Thyroid gland (tissue), 4 donors: ENCODE data around the gene ASTL. TPM values are rescaled to one million over a fixed set of nuclear protein-coding genes. Genes with fewer than 3 reads are reported as not detected.

ENCODE experiments used
- DNase-seq, 2 donors: peaks; one replicate each; pipeline ENCODE4 v3.0.0-alpha.2; 2019
- H3K27ac ChIP-seq, 3 donors: fragments of 200-600 bp; sonication (generic); 1 replicate in 2 of 3; 2 replicates in 1 of 3; pipeline ENCODE4 v1.5.1; 2016 to 2019; ENCODE audit warnings: mild to moderate bottlenecking in 1 of 3, moderate library complexity in 1 of 3
- H3K27me3 ChIP-seq: fragments of 200-600 bp; sonication (generic); one replicate; pipeline ENCODE4 v1.5.1; 2019
- H3K36me3 ChIP-seq, 2 donors: fragments of 200-600 bp; sonication (generic); one replicate each; pipeline ENCODE4 v1.5.1; 2016 to 2019
- H3K4me1 ChIP-seq, 2 donors: fragments of 200-600 bp; sonication (generic); one replicate each; pipeline ENCODE4 v1.5.1; 2017 to 2019
- H3K4me3 ChIP-seq, 3 donors: fragments of 200-600 bp; sonication (generic); replicated peaks in 1 of 3; 1 replicate in 2 of 3; 2 replicates in 1 of 3; pipeline ENCODE4 v1.5.1; 2016; ENCODE audit warnings: mild to moderate bottlenecking in 1 of 3
- H3K9me3 ChIP-seq: fragments of 200-600 bp; sonication (generic); one replicate; pipeline ENCODE4 v1.5.1; 2017
- POLR2A ChIP-seq, 2 donors: fragments of 450-650 bp; IDR thresholded peaks; one replicate each; pipeline ENCODE4 v1.6.1; 2017; ENCODE audit warnings: antibody characterized with exemption in 2 of 2, mild to moderate bottlenecking in 2 of 2, moderate library complexity in 1 of 2
- WGBS, 2 donors: methylation state at CpG; one replicate each; pipeline ENCODE4 v1.1.5; 2017; 5-methylcytosine and 5-hydroxymethylcytosine counted together
- intact Hi-C: fragments of 100-400 bp; cut with DNase I; formaldehyde crosslinking; loops from one replicate; pipeline ENCODE4 v1.15.1; 2023
- total RNA-seq, 4 donors: library from RNA; depleted of rRNA; stranded (reverse); fragments of >200 nt; gene quantifications; one replicate each; pipeline ENCODE4 v1.2.3, GENCODE V29; 2016
- TF ChIP-seq, protein P1 (sequence below), 6 experiments: fragments of 200-600 bp in 3 of 6; fragments of 450-650 bp in 3 of 6; sonication (generic) in 3 of 6; IDR thresholded peaks; one replicate each; pipeline ENCODE4 v1.5.1; 2016 to 2019; ENCODE audit warnings: antibody characterized with exemption in 6 of 6, mild to moderate bottlenecking in 2 of 6, inconsistent platforms in 1 of 6, moderate library complexity in 1 of 6

ASTL gene
- total RNA-seq, 4 donors from 2014 or later: not detected

DNA sequence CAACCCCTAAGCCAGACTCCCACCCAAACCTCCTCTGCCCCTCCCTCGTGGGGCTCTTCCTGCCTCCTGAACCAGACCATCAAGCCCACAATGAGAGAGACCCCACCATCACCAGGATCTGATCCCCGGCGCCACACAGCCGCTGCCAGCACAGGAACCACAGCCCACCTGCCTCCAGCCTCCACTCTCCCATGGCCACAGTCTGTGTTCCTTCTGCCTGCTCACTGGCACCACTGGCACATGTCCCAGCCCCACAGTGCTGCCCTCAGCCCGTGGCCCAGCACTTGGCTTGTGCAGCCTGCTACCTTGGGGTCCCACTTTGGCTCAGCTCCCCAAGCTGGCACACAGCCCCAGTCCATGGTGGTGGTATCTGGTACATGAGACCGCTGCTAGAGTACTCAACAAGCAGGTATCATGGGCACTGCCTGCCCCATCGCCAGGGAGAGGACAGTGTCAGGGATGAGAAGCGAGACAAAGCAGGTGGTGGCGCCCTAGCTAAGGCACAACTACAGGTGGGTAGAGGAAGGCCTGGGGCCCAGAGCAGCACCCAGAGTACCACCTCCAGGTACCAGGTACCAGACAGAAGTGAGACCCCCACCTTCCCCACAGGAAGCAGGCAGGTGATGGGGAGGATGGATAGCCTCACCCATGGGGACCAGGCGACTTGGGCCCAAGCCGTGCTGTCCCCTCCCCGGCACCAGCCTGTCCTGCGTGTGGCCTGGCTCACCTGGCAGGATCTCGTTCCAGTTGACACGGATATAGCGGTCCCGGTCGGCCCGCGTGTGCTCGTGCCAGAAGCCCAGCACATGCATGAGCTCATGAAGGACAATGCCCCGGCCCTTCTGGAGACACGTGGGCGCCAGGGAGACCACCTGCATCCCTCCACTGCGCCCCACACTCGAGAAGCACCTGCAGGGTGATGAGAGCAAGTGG, 6.2 kb downstream of the ASTL start:
- H3K4me3 ChIP-seq: no peak overlapping the region
- intact Hi-C loops: no loop called here
- no peaks in the 10 kb centered on the region for H3K4me1 ChIP-seq
- TF ChIP-seq, protein P1, sequence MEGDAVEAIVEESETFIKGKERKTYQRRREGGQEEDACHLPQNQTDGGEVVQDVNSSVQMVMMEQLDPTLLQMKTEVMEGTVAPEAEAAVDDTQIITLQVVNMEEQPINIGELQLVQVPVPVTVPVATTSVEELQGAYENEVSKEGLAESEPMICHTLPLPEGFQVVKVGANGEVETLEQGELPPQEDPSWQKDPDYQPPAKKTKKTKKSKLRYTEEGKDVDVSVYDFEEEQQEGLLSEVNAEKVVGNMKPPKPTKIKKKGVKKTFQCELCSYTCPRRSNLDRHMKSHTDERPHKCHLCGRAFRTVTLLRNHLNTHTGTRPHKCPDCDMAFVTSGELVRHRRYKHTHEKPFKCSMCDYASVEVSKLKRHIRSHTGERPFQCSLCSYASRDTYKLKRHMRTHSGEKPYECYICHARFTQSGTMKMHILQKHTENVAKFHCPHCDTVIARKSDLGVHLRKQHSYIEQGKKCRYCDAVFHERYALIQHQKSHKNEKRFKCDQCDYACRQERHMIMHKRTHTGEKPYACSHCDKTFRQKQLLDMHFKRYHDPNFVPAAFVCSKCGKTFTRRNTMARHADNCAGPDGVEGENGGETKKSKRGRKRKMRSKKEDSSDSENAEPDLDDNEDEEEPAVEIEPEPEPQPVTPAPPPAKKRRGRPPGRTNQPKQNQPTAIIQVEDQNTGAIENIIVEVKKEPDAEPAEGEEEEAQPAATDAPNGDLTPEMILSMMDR (IDR thresholded peaks at IDR 0.05): no peak
- no peak for TF ChIP-seq POLR2A (IDR thresholded peaks at IDR 0.05)
- no peak for DNase-seq
- no peaks in the 10 kb centered on the region for H3K27me3 ChIP-seq
- H3K9me3 ChIP-seq: no peaks in the 10 kb centered on the region
- WGBS, 2 donors: 92 to 97% methylated on average over 22 to 26 of the region's 26 CpGs
- H3K27ac ChIP-seq: no peak overlapping the region
- H3K36me3 ChIP-seq: no peaks in the 10 kb centered on the region

DNA sequence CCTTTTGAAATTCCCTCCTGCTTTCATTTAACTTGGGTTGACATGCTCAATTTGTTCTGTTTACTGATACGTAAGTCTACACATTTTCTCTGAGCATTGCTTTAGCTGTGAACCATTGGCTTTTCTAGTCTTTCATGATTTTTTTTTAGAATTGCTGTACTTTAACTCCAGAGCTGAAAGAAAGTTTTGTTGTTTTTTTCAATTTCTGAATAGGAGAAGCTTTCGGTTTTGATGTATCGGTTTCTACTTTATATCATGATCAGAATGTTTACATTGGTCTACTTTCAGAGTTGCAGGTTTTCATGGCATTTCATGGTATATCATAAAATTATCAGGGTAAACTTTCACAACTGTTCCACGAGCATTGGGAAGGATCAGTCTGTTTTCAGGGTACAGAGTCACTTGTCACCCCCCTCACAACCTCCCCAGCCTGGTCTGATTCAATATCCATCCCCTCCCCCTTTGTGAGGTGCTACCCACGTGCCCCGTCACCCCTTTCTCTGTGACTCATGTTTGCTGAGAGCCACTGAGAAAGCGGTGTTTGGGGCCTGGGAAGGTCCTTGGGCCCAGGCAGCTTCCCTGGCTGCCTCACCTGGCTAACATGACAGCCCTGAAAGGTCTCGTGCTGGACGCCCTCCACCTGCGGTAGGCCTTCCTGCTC, 7.0 kb downstream of the ASTL start:
- H3K36me3 ChIP-seq: no peaks in the 10 kb centered on the region
- H3K27me3 ChIP-seq: no peaks in the 10 kb centered on the region
- DNase-seq: no peak
- H3K4me1 ChIP-seq: no peaks in the 10 kb centered on the region
- TF ChIP-seq, protein P1 (IDR thresholded peaks at IDR 0.05): no peak
- TF ChIP-seq POLR2A (IDR thresholded peaks at IDR 0.05): no peak
- H3K9me3 ChIP-seq: no peaks in the 10 kb centered on the region
- intact Hi-C loops: no loop called here
- H3K4me3 ChIP-seq: no peak overlapping the region
- 81 to 90% methylated on average over 10 of the region's 10 CpGs for WGBS, 2 donors
- no peak overlapping the region for H3K27ac ChIP-seq

DNA sequence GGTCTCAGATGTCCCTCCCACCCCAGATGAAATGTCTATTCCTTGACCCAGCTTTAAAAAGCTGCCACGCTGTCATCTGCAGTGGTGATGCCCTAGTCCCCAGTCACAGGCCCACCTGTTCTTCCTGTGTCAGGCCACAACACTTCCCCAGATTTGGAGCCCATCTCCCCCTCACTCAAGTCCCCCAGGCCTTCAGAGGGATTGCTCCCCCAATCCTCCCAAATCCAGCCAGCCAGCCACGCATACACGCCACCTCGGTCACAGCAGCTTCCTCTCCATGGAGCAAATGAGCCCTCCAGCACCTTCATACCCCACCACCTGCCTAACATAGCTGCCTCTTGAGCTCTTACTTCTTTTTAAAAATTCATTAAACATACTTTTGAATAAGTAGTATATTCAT, 7.8 kb downstream of the ASTL start:
- no peak for DNase-seq
- no peaks in the 10 kb centered on the region for H3K27me3 ChIP-seq
- intact Hi-C loops: no loop called here
- H3K4me1 ChIP-seq: no peaks in the 10 kb centered on the region
- H3K36me3 ChIP-seq: no peaks in the 10 kb centered on the region
- H3K9me3 ChIP-seq: no peaks in the 10 kb centered on the region
- 92 to 93% methylated on average over 4 of the region's 4 CpGs for WGBS, 2 donors
- H3K27ac ChIP-seq: no peak overlapping the region
- no peak for TF ChIP-seq POLR2A (IDR thresholded peaks at IDR 0.05)
- TF ChIP-seq, protein P1 (IDR thresholded peaks at IDR 0.05): no peak
- no peak overlapping the region for H3K4me3 ChIP-seq

DNA sequence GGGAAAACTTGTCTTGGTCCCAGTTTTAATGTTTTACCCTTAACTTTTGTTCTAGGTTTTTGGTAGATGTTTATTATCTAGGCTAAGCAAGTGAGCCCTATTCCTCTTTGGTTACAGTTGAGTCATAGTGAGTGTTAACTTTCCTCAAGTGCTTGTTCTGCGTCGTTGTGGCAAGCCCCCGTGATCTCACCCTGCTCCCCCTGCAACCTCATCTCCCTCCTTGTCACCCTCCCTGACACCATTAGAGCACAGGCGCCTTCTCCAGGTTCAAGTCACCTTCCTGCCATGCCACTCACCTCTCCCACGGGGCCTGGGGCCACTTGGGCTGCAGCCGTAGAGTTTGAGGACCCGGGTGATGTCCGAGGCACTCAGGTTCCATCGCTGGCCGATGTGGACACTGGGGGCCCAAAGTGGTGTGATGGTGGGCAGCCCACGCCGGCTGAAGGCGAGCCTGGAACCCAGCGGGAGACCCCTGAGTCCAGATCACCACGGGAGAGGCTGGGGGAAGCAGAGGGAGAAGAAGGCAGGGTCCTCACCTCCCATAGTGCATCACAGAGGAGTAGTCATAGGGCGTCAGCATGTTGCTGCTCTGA, 8.7 kb downstream of the ASTL start:
- Histone ChIP-seq H3K9me3 (no peaks in the 10 kb centered on the region), H3K27me3 (no peaks in the 10 kb centered on the region), H3K36me3 (no peaks in the 10 kb centered on the region), H3K4me3 (no peak overlapping the region), H3K4me1 (no peaks in the 10 kb centered on the region), H3K27ac (no peak overlapping the region)
- DNase-seq: no peak
- intact Hi-C loops: no loop called here
- TF ChIP-seq POLR2A (IDR thresholded peaks at IDR 0.05): no peak
- TF ChIP-seq, protein P1 (IDR thresholded peaks at IDR 0.05): no peak
- WGBS, 2 donors: 72 to 81% methylated on average over 16 of the region's 16 CpGs
